Activated CD4-positive, CD25-positive, alpha-beta regulatory T cell treated with anti-CD3 and anti-CD28 coated beads, Interleukin-2, amount 50 U/mL, for 72 hours (primary cell): Measurements from ENCODE around the gene TTC12.

Experiments used
- DNase-seq: peaks from one replicate; pipeline ENCODE4 v3.0.0; 2021

Gene TTC12, protein sequence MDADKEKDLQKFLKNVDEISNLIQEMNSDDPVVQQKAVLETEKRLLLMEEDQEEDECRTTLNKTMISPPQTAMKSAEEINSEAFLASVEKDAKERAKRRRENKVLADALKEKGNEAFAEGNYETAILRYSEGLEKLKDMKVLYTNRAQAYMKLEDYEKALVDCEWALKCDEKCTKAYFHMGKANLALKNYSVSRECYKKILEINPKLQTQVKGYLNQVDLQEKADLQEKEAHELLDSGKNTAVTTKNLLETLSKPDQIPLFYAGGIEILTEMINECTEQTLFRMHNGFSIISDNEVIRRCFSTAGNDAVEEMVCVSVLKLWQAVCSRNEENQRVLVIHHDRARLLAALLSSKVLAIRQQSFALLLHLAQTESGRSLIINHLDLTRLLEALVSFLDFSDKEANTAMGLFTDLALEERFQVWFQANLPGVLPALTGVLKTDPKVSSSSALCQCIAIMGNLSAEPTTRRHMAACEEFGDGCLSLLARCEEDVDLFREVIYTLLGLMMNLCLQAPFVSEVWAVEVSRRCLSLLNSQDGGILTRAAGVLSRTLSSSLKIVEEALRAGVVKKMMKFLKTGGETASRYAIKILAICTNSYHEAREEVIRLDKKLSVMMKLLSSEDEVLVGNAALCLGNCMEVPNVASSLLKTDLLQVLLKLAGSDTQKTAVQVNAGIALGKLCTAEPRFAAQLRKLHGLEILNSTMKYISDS

GRCh38 chr11:113314389-113315301 is at the start of gene TTC12:
Gene TTC12, plus strand, starts transcription at chr11:113314583. Its CDS starts 1,675 bp downstream, at chr11:113316258.
- peak; percentile 96 for DNase-seq

DNA sequence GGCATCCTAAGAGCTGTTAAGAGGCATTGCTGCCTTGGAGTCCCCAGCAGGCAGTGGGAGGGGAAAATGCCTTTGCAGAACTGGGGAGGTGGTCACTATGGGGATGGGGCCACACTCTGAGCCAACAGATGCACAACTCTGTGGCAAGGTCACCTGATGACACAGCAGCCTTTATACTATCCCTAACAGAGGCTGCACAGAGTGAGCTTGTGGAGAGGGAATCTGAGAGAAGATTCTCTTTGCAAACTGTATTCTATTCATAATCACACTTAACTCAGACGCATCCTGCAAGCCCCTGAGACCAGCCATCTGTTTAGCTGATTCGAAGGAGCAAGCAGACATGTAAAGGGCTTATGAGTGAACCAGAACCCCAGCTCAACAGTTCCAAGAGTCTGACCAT is 49.0 kb upstream of the TTC12 start:
- no peak for DNase-seq

DNA sequence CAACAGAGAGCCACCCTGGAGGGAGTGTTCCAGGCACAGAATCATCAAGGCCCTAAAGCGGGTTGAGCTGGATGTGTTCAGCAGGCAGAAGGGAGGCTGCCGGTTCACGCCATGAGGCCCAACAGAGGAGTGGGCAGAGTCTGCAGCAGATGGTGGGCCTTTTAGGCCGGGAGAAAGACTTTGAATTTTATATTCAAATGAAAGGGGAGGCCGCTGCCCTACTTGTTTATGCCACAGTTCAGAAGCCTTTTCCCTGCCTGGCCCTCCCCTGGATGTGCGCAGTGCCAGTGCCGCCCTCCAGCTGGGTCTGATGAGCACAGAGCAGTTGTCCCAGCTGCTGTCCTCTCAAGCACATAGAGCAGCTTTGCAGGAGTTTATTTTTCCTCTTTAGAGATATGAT is 46.9 kb upstream of the TTC12 start:
- no peak for DNase-seq

GRCh38 chr11:113269096-113269495 is 45.3 kb upstream of the TTC12 start:
- no peak for DNase-seq

GRCh38 chr11:113269636-113270035 is 44.7 kb upstream of the TTC12 start:
- no peak for DNase-seq

GRCh38 chr11:113270080-113270479 is 44.3 kb upstream of the TTC12 start:
- no peak for DNase-seq

DNA sequence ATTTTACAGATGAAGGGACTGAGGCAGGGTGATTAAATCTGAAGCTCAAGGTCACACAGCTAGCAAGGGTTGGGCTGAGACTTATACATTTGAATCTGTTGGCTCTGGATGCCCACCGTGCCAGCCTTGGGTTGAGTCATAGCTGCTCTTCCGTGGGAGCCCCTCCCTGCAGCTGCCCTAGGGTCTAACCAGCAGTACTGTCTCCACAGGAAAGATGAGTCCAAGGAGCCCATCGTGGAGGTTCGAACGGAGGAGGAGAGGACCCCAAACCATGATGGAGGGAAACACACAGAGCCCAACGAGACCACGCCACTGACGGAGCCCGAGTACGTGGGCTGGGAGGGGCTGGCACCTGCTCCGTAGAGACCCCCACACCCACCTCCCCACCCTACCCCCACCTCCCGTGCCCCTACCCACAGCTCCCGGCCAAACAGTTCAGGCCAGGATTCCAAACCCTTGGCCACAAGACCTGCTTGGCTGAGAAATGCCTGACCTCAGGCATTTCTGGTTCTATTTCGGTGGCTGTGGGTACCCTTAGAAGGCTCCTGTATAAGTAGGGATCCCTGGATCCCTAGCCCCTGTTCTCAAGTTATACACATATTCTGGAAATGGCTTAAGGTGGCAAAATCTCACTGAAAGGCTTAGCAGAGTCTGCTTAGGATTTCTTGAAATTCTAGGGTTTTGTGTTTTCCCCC is 42.7 kb upstream of the TTC12 start:
- DNase-seq, result no peak

DNA sequence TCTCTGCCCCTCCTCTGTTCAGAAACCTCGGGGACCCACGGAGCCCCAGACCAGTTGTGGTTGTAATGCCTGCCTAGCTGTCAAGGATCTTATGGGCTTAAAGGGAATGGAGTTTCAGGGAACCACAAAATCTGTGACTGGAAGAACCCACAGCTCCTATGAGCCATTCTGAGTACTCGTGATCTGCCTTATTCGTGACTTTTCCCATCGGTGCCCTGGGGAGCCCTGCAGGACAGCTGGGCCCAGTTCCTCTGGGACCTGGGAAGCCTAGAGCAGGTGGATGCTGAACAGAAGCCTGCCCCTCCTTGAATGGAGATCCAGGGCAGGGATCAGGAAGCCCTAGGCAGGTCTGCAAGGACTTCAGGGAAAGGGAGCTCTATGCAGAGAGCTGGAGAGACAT is 42.1 kb upstream of the TTC12 start:
- no peak for DNase-seq

- DNase-seq, result no peak
Observed at GRCh38 chr11:113272927-113273615, 41.3 kb upstream of the TTC12 start.

- DNase-seq, result no peak
Observed at GRCh38 chr11:113273720-113274119, 40.7 kb upstream of the TTC12 start.

DNA sequence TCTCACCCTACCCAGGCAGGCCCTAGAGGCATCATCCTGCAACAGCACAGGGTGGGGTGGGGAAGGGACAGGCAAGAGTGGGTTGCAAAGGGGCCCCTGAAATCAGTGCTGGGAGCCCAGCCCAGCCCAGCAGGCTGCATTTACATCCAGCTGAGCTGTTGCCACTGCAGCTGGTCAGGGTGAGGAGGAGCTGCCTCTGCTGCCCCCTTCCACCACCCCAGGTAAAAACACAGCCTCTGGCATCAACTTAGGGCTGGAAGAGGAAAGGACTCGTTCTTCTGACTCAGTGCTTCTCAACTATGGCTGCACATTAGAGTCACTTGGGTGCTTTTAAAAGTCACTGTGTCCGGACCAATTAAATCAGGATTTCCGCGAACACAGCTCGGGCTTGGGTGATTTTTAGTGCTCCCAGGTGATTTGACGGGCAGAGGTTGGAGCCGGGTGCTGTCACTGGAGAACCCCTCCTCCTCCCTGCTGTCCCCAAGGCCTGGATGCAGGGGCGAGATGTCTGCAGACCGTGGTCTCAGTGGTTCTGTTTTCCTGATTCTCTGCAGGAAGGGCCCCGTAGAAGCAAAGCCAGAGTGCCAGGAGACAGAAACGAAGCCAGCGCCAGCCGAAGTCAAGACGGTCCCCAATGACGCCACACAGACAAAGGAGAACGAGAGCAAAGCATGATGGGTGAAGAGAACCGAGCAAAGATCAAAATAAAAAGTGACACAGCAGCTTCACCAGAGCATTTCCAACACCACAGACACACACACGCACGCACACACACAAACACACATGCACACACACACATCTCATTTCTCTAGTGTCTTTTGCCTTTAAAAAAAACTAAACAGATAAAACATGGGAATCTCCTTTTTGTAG is 39.4 kb upstream of the TTC12 start:
- no peak for DNase-seq

GRCh38 chr11:113275602-113276001 is 38.8 kb upstream of the TTC12 start:
- no peak for DNase-seq

DNA sequence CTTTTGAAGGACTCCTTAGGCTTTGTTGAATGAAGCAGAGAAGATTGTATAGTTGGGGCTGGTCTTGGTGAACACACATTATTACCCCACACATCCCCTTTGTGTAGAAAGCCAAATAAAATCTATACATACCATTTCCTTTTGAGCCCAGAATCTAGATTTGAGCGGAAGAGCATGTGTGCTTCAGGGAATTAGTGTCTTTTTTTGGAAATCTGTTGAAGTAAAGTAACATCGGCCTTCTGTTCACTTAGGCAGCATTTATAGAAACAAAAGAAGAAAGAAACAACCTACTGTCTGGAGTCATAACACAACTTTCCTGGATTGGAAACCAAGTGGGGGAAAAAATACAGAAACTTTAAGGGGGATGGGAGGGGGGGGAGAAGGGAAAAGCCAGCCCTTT is 37.9 kb upstream of the TTC12 start:
- no peak for DNase-seq

- no peak for DNase-seq
Observed at GRCh38 chr11:113277907-113278306, 36.5 kb upstream of the TTC12 start.

GRCh38 chr11:113278481-113278880 is 35.9 kb upstream of the TTC12 start:
- no peak for DNase-seq

DNA sequence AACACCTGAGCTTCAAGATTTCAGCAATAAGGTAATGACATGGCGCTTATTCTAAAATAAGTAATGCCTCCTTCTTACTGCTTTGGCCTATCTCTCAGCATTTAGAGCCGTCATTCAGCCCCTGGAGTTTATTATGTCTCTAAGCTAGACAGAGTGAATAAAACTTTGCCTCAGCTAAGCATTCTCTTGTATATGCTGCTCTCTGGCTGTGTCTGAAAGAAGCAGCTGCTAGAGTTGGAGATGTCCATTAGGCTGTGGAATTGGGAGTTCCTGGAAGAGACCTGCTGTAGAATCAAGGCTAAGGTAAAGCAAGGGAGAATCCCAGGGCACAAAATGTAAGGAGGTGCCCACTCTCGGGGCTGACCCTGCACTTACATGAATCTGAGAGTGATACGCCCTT is 35.5 kb upstream of the TTC12 start:
- no peak for DNase-seq

DNA sequence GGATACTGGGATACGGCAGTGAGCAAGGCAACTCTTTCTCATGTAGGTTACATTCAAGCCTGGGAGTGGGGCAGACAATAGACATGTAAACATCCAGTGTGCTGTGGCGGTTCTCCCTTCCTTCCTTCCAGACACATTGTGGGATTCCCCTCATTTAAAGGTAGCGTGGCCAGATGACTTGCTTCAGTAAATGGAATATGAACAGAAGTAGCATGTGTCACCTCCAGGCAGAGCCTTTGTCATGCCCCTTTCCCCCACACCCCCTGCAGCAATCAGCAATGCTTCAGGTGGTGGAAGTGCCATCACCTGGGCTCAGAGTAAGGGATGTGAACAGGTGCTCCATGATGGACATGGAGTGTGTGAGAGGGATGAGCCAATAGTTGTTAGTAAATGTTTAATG is 34.8 kb upstream of the TTC12 start:
- DNase-seq, result no peak

- no peak for DNase-seq
Observed at GRCh38 chr11:113281052-113281725, 33.2 kb upstream of the TTC12 start.

DNA sequence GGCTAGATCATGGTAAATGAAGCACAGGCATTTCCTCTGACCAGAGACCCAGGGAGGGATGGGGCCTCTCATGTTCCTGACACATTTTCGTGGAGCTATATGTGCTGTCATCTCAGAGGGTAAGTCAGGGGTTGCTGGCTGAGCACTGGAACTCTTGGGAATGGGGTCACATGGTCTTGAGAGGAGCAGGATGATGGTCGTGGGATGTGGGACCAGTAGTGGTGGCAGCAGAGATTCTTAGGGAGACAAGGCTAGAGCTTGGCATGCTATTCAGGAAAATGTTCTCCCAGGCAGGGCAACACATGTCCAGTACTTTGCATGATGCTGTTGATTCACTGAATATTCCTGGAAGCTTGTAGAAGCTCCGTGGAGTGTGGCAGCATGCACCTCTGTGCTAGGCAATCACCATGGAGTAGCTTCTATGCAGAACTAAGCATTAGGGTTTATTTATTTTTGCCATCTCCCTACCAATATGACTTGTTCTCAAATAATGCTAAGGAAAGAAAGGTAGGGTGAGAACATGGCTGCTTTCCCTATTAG is 31.4 kb upstream of the TTC12 start:
- DNase-seq, result no peak

- no peak for DNase-seq
Observed at GRCh38 chr11:113283881-113284280, 30.5 kb upstream of the TTC12 start.
